Osteocyte (in vitro differentiated cells): ENCODE results near the gene SLC22A5. TPM values are rescaled to one million over a fixed set of nuclear protein-coding genes. Genes with fewer than 3 reads are reported as not detected.

ENCODE experiments used
- DNase-seq: peaks from one replicate; pipeline ENCODE4 v3.0.0; 2021; ENCODE audit warnings: mixed read lengths; ENCODE audit not compliant: unreplicated experiment; ENCODE audit errors: extremely low spot score
- H3K27ac Mint-ChIP-seq: one replicate; pipeline ENCODE4 v1.8.0; 2021; ENCODE audit warnings: mild to moderate bottlenecking, mixed read lengths; ENCODE audit not compliant: unreplicated experiment
- H3K27me3 Mint-ChIP-seq: one replicate; pipeline ENCODE4 v1.8.0; 2021; ENCODE audit warnings: mixed read lengths; ENCODE audit not compliant: unreplicated experiment
- H3K36me3 Mint-ChIP-seq: one replicate; pipeline ENCODE4 v1.8.0; 2021; ENCODE audit warnings: mixed read lengths; ENCODE audit not compliant: unreplicated experiment
- H3K4me1 Mint-ChIP-seq: one replicate; pipeline ENCODE4 v1.8.0; 2021; ENCODE audit warnings: mixed read lengths; ENCODE audit not compliant: unreplicated experiment
- H3K4me3 Mint-ChIP-seq: one replicate; pipeline ENCODE4 v1.8.0; 2021; ENCODE audit warnings: mild to moderate bottlenecking, moderate library complexity, mixed read lengths; ENCODE audit not compliant: unreplicated experiment
- H3K9me3 Mint-ChIP-seq: one replicate; pipeline ENCODE4 v1.8.0; 2021; ENCODE audit warnings: mixed read lengths; ENCODE audit not compliant: unreplicated experiment
- total RNA-seq: library from RNA; stranded (reverse); gene quantifications from 2 replicates; pipeline ENCODE4 v1.2.1, GENCODE V29; 2021
- TF ChIP-seq, protein P1 (sequence below): fragments of 200-600 bp; sonication (generic); IDR thresholded peaks from 2 replicates; pipeline ENCODE4 v1.5.0; 2021; ENCODE audit warnings: antibody characterized with exemption, mild to moderate bottlenecking, moderate library complexity

SLC22A5 gene
- total RNA-seq, 1 donor from 2014 or later = 6.7 TPM

DNA sequence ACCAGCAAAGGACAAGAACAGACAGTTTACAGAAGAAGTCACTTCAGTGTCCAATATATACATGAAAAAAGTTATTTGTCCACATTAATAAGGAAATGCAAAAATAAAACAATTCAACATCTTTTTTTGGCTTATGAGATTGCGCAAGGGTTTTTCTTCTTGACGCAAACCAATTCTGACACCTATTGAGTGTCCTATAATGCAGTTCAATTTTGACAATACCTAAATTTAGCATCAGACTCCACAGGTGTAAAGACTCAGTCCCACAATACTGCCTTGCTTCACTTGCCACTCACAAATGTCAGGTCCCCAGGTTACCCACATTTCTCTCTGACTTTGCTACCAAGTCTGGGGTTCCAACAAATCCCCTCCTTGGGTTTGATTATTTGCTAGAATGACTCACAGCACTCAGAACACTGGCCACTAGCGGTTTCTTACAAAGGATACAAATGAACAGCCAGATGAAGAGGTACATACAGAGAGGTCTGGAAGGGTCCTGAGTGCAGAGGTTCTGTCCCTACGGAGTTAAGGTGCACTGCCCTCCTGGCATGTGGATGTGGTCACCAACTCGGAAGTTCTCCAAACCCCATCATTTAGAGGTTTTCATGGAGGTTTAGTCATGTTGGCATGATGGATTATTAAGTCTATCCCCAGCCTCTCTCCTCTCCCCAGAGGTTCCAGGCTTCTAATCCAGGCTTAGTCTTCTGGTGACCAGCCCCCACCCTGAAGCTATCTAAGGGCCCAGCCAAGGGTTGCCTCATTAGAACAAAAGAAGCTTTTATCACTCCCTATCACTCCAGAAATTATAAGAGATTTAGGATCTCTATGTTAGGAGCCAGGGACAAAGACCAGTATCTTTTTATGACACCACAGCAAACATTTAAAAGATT is 27.0 kb upstream of the SLC22A5 start:
- Mint-ChIP-seq H3K36me3 (peaks cover 7% of the 10 kb centered on the region), H3K4me1 (no peaks in the 10 kb centered on the region), H3K4me3 (no peak overlapping the region), H3K9me3 (no peaks in the 10 kb centered on the region), H3K27ac (no peak overlapping the region), H3K27me3 (no peaks in the 10 kb centered on the region)
- DNase-seq = no peak
- TF ChIP-seq, protein P1, sequence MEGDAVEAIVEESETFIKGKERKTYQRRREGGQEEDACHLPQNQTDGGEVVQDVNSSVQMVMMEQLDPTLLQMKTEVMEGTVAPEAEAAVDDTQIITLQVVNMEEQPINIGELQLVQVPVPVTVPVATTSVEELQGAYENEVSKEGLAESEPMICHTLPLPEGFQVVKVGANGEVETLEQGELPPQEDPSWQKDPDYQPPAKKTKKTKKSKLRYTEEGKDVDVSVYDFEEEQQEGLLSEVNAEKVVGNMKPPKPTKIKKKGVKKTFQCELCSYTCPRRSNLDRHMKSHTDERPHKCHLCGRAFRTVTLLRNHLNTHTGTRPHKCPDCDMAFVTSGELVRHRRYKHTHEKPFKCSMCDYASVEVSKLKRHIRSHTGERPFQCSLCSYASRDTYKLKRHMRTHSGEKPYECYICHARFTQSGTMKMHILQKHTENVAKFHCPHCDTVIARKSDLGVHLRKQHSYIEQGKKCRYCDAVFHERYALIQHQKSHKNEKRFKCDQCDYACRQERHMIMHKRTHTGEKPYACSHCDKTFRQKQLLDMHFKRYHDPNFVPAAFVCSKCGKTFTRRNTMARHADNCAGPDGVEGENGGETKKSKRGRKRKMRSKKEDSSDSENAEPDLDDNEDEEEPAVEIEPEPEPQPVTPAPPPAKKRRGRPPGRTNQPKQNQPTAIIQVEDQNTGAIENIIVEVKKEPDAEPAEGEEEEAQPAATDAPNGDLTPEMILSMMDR = no peak

DNA sequence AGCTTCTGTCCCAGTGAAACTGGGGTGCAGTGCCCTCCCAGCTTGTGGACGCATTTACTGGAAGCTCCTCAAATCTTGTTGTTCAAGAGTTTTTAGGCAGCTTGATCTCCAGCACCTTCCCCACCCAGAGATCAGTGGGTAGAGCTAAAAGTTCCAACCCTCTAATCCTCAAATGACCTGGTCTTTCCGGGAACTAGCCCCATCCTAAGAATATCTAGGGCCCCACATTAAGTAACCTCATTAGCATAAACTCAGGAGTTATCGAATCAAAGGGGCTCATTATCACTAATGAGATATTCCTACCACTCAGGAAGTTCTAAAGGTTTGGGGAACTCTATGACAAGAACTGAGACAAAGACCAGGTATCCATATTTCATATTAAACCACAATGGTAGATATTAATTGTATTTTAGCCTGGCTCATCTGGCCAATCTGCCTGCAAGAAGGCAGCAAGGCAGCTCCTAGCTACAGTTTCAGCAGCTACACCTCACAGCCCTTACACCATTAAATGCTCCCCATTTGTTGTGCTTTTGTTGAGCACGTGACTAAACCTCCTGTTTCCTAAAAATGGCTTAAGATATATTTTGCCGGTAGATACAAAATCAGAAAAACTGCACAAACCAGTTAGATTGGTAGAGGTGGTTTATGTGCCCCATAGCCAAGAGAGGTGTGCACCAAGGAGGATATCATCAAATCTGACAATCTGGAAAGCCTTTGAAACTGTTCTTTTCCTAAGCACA is 24.6 kb upstream of the SLC22A5 start:
- H3K36me3 Mint-ChIP-seq = peaks cover 23% of the 10 kb centered on the region
- no peaks in the 10 kb centered on the region for H3K27me3 Mint-ChIP-seq
- TF ChIP-seq, protein P1 = no peak
- H3K9me3 Mint-ChIP-seq = peaks cover 10% of the 10 kb centered on the region
- no peak overlapping the region for H3K27ac Mint-ChIP-seq
- no peak for DNase-seq
- H3K4me1 Mint-ChIP-seq = no peaks in the 10 kb centered on the region
- no peak overlapping the region for H3K4me3 Mint-ChIP-seq

GRCh38 chr5:132353486-132353995 is 16.0 kb upstream of the SLC22A5 start:
- peaks cover 8% of the 10 kb centered on the region for H3K9me3 Mint-ChIP-seq
- H3K27ac Mint-ChIP-seq = no peak overlapping the region
- H3K4me1 Mint-ChIP-seq = no peaks in the 10 kb centered on the region
- peaks cover 16% of the 10 kb centered on the region for H3K36me3 Mint-ChIP-seq
- peaks cover 7% of the 10 kb centered on the region for H3K27me3 Mint-ChIP-seq
- no peak overlapping the region for H3K4me3 Mint-ChIP-seq
- no peak for DNase-seq
- TF ChIP-seq, protein P1 = no peak

- Mint-ChIP-seq H3K4me3 (no peak overlapping the region), H3K27me3 (peaks cover 7% of the 10 kb centered on the region), H3K27ac (no peak overlapping the region), H3K36me3 (peaks cover 10% of the 10 kb centered on the region), H3K4me1 (no peaks in the 10 kb centered on the region), H3K9me3 (peaks cover 5% of the 10 kb centered on the region)
- TF ChIP-seq, protein P1 = no peak
- no peak for DNase-seq
Observed at GRCh38 chr5:132354381-132355139, 14.9 kb upstream of the SLC22A5 start.
